ENCODE measurements around the gene SLC4A3.

Gene SLC4A3

GRCh38 chr2:219634951-219635751, 7.7 kb downstream of the SLC4A3 start:
- Histone ChIP-seq H3K4me1 (ENCODE audit: insufficient read depth, low read length, severe bottlenecking) (no peaks in the 10 kb centered on the region), H3K9ac (ENCODE audit: low read length) (no peak overlapping the region), H3K4me3 (ENCODE audit: low read depth, low read length, poor library complexity, severe bottlenecking) (no peak overlapping the region), H3K27ac (ENCODE audit: low read depth, low read length, poor library complexity, severe bottlenecking) (no peak overlapping the region), H3K9me3 (ENCODE audit: low read length) (no peaks in the 10 kb centered on the region), H3K4me2 (ENCODE audit: low read length) (no peak overlapping the region), H2AFZ (ENCODE audit: low read length) (no peak overlapping the region), H3K27me3 (ENCODE audit: insufficient read depth, low read length) (no peaks in the 10 kb centered on the region), H3F3A (ENCODE audit: insufficient read depth, low read length) (no peaks in the 10 kb centered on the region), H3K36me3 (ENCODE audit: insufficient read depth, low read length) (no peaks in the 10 kb centered on the region), H4K20me1 (ENCODE audit: insufficient read depth, low read length) (no peaks in the 10 kb centered on the region), H3K9me2 (ENCODE audit: low read depth, low read length) (no peaks in the 10 kb centered on the region), H3K79me2 (ENCODE audit: insufficient read depth, low read length) (no peaks in the 10 kb centered on the region)
- TF ChIP-seq EZH2 (IDR thresholded peaks at IDR 0.05; ENCODE audit: borderline replicate concordance, low read length), result no peak
- TF ChIP-seq, protein P1, sequence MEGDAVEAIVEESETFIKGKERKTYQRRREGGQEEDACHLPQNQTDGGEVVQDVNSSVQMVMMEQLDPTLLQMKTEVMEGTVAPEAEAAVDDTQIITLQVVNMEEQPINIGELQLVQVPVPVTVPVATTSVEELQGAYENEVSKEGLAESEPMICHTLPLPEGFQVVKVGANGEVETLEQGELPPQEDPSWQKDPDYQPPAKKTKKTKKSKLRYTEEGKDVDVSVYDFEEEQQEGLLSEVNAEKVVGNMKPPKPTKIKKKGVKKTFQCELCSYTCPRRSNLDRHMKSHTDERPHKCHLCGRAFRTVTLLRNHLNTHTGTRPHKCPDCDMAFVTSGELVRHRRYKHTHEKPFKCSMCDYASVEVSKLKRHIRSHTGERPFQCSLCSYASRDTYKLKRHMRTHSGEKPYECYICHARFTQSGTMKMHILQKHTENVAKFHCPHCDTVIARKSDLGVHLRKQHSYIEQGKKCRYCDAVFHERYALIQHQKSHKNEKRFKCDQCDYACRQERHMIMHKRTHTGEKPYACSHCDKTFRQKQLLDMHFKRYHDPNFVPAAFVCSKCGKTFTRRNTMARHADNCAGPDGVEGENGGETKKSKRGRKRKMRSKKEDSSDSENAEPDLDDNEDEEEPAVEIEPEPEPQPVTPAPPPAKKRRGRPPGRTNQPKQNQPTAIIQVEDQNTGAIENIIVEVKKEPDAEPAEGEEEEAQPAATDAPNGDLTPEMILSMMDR (IDR thresholded peaks at IDR 0.05; ENCODE audit: low read length), result no peak

DNA sequence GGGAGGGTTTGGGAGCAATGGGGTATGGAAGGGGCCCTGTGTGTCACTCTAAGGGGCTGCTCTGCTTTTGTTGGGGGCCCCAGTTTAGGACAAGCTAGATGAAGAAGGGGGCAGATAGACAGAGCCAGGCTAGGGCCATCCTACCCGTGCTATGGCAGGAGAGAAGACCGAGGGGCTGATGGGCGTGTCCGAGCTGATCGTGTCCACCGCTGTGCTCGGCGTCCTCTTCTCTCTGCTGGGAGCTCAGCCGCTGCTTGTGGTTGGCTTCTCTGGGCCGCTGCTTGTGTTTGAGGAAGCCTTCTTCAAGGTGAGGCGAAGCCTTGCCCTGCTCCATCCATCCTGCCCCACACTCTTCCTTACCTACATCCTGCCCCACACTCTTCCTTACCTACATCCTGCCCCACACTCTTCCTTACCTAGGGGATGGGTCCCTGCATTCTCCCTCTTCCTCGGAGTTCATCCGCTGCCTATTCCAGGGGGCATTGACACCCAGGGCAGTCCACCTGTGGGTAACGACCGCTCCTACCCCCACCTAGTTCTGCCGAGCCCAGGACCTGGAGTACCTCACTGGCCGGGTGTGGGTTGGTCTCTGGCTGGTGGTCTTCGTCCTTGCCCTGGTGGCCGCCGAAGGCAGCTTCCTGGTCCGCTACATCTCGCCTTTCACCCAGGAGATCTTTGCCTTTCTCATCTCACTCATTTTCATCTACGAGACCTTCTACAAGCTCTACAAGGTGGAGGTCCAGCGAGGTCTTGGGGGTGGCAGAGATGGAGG, 8.9 kb downstream of the SLC4A3 start:
- Histone ChIP-seq H3F3A (ENCODE audit: insufficient read depth, low read length) (no peaks in the 10 kb centered on the region), H3K36me3 (ENCODE audit: insufficient read depth, low read length) (no peaks in the 10 kb centered on the region), H3K27me3 (ENCODE audit: insufficient read depth, low read length) (no peaks in the 10 kb centered on the region), H3K9me3 (ENCODE audit: low read length) (no peaks in the 10 kb centered on the region), H3K4me1 (ENCODE audit: insufficient read depth, low read length, severe bottlenecking) (no peaks in the 10 kb centered on the region), H3K9me2 (ENCODE audit: low read depth, low read length) (no peaks in the 10 kb centered on the region), H3K4me3 (ENCODE audit: low read depth, low read length, poor library complexity, severe bottlenecking) (no peak overlapping the region), H3K9ac (ENCODE audit: low read length) (no peak overlapping the region), H4K20me1 (ENCODE audit: insufficient read depth, low read length) (no peaks in the 10 kb centered on the region), H3K4me2 (ENCODE audit: low read length) (no peak overlapping the region), H3K79me2 (ENCODE audit: insufficient read depth, low read length) (no peaks in the 10 kb centered on the region), H3K27ac (ENCODE audit: low read depth, low read length, poor library complexity, severe bottlenecking) (no peak overlapping the region), H2AFZ (ENCODE audit: low read length) (no peak overlapping the region)
- TF ChIP-seq, protein P1 (IDR thresholded peaks at IDR 0.05; ENCODE audit: low read length), result no peak
- no peak for TF ChIP-seq EZH2 (IDR thresholded peaks at IDR 0.05; ENCODE audit: borderline replicate concordance, low read length)

DNA sequence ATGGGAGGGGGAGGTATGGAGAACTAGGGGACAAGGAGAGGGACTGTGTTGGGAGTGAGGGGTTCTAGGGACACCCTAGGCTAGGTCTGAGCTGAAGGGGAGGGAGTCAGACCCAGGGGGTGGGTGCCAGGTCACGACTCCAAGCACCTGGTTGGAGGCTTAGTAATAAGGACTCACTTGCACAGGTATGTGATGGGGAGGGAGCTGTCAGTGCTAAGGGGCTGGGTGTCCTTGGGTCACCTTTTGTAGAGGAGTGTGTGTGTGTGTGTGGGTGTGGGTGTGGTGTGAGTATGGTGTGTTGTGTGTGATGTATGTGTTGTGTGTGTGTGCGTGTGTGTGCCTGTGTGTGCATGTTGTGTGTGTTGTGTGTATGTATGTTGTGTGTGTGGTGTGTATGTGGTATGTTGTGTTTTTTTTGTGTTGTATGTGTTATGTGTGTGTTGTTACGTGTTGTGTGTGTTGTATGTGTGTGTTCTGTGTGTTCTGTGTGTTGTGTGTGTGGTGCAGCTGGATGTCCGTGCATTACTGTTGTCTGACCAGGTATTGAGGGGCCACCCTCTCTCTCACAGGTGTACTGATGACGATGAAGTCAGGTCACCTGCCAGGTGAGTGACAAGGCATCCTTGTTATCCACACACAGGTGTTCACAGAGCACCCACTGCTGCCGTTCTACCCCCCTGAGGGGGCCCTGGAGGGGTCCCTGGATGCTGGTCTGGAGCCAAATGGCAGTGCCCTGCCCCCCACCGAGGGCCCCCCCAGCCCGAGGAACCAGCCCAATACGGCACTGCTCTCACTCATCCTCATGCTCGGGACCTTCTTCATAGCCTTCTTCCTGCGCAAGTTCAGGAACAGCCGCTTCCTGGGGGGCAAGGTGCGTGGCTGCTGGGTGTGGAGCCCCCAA, 9.8 kb downstream of the SLC4A3 start:
- H3K4me1 ChIP-seq (ENCODE audit: insufficient read depth, low read length, severe bottlenecking), result no peaks in the 10 kb centered on the region
- H3K27me3 ChIP-seq (ENCODE audit: insufficient read depth, low read length), result no peaks in the 10 kb centered on the region
- TF ChIP-seq, protein P1 (IDR thresholded peaks at IDR 0.05; ENCODE audit: low read length), result no peak
- TF ChIP-seq EZH2 (IDR thresholded peaks at IDR 0.05; ENCODE audit: borderline replicate concordance, low read length), result no peak
- H3K9me2 ChIP-seq (ENCODE audit: low read depth, low read length), result no peaks in the 10 kb centered on the region
- no peak overlapping the region for H3K4me2 ChIP-seq (ENCODE audit: low read length)
- no peak overlapping the region for H3K27ac ChIP-seq (ENCODE audit: low read depth, low read length, poor library complexity, severe bottlenecking)
- H3K4me3 ChIP-seq (ENCODE audit: low read depth, low read length, poor library complexity, severe bottlenecking), result no peak overlapping the region
- H3F3A ChIP-seq (ENCODE audit: insufficient read depth, low read length), result no peaks in the 10 kb centered on the region
- no peaks in the 10 kb centered on the region for H3K79me2 ChIP-seq (ENCODE audit: insufficient read depth, low read length)
- H3K9ac ChIP-seq (ENCODE audit: low read length), result no peak overlapping the region
- H2AFZ ChIP-seq (ENCODE audit: low read length), result no peak overlapping the region
- H3K36me3 ChIP-seq (ENCODE audit: insufficient read depth, low read length), result no peaks in the 10 kb centered on the region
- no peaks in the 10 kb centered on the region for H3K9me3 ChIP-seq (ENCODE audit: low read length)
- no peaks in the 10 kb centered on the region for H4K20me1 ChIP-seq (ENCODE audit: insufficient read depth, low read length)

All from OCI-LY1 (cell line).